MM.1S (cell line): ENCODE results near the gene PSMB2.

ENCODE experiments used
- CTCF ChIP-seq: fragments of 300-600 bp; sonication (generic); IDR thresholded peaks from 2 replicates; pipeline ENCODE4 v1.5.1; 2016; ENCODE audit warnings: antibody characterized with exemption, low read length, mixed read lengths
- EZH2 ChIP-seq: fragments of 300-600 bp; sonication (generic); optimal IDR thresholded peaks from 2 replicates; pipeline ENCODE3; 2017; ENCODE audit warnings: low read depth, mild to moderate bottlenecking, antibody characterized with exemption, low read length, mixed read lengths

GRCh38 chr1:35603468-35603867, 37.9 kb downstream of the PSMB2 start:
- TF ChIP-seq EZH2, result no peak
- TF ChIP-seq CTCF, result no peak
